HEK293T (cell line): ENCODE measurements around the gene BCL11A.

Source experiments
- TARDBP ChIP-seq: fragments of 450-650 bp; IDR thresholded peaks from 2 replicates; pipeline ENCODE4 v1.6.1; 2016
- ZNF384 ChIP-seq: fragments of 450-650 bp; IDR thresholded peaks from 2 replicates; pipeline ENCODE4 v1.6.1; 2016

- TF ChIP-seq ZNF384 (no peak), TARDBP (no peak)
Measured at GRCh38 chr2:60598271-60598670, 44.8 kb upstream of the BCL11A start.
